Retina (tissue), 1 donor: ENCODE results near the gene AFTPH.
A peak's percentile ranks its signal among the peaks of the same experiment; 100 is the strongest.

Source experiments
- DNase-seq: peaks from one replicate; pipeline ENCODE4 v3.0.0-alpha.2; 2016

The AFTPH gene

DNA sequence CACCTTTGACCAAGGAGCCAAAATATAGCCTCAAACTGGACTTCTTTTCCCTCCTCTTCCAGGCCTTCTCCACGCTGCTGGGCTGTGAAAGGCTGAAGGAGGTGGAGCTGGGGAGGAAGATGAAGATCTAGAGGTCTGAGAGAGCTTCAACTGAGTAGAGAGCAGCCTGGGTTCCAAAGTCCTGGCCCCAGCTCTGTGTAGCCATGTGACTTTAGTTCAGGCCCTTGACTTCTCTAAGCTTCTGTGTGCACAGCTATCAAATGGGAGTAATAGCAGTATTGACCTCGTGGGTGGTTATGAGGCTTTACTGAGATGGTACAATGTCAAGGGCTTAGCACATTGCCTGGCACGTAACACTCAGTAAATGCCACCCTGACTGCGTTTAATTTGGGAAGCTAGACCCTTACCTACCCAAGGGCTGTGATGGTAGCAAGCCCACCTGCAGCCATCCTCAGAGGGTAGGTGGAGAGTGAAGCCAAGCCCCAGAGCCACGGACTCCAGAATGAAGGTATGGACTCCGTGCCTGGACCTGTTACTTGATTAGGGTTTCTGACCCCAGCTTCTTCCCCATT is 91.2 kb downstream of the AFTPH start:
- no peak for DNase-seq

DNA sequence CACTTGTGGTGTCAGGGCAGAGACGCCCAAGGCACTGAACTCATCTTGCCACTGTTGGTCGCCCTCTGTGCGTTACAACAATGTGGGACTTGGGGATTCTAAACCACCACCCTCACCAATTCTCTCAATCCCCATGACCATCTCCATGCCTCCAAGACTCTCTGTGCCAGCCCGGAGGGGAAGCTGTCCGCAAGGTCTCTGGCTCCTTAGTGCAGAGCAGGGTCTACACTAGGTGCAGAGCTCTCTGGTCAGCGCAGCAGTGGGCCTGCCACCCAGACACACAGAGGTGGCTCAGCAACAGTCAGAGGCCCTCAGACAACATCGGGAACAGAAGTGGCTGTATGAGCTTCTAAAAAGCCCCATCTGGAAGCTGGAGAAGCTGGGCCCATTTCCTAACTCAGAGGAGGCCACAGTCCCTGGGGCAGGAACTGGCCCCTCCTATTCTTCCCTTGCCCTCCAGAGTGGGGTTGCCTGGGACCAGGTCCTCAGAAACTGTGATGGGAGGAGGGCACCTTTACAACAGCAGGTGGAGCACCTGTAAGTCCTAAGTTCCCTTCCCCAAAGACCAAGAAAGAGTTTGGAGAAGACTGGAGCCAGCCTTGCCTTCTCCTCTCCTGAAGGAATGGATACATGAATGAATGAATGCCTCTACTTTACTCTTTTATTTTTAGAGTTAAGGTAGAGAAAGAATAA is 91.9 kb downstream of the AFTPH start:
- no peak for DNase-seq

DNA sequence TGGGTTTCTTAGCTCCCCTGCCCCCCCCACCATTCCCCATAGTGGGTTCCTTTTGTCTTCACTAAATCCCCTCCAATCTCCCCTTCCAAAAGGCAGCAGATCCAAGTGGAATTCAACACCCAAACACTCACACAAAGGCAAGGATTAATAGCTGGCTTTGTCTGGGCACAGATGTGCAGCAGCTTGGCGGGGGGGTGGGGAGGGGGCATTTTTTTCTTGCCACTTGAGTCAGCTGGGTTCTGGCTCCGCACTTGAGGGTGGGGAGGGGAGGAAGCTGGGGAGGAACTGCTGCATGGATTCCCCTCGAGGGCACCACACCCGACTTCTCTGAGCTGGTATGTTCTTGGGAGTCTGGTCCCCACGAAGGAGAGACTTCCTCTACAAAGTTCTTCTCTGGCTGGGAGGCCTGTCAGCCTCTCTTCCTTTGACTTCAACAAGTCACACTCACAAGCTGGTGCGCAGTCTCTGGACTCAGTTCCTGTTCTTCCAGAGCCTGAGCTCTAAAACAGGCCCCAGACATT is 93.6 kb downstream of the AFTPH start:
- DNase-seq: no peak

DNA sequence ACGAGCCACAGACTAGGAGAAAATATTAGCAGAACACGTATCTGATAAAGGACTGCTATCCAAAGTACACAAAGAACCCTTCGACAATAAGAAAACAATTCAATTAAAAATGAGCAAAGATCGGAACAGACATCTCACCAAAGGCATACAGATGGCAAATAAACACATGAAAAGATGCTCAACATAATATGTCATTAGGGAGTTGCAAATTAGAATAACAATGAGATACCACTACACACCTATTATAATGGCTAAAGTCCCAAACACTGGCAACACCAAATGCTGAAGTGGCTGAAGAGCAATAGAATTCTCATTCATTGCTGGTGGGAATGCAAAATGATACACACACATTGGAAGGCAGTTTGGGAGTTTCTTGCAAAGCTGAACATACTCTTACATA is 96.5 kb downstream of the AFTPH start:
- no peak for DNase-seq

DNA sequence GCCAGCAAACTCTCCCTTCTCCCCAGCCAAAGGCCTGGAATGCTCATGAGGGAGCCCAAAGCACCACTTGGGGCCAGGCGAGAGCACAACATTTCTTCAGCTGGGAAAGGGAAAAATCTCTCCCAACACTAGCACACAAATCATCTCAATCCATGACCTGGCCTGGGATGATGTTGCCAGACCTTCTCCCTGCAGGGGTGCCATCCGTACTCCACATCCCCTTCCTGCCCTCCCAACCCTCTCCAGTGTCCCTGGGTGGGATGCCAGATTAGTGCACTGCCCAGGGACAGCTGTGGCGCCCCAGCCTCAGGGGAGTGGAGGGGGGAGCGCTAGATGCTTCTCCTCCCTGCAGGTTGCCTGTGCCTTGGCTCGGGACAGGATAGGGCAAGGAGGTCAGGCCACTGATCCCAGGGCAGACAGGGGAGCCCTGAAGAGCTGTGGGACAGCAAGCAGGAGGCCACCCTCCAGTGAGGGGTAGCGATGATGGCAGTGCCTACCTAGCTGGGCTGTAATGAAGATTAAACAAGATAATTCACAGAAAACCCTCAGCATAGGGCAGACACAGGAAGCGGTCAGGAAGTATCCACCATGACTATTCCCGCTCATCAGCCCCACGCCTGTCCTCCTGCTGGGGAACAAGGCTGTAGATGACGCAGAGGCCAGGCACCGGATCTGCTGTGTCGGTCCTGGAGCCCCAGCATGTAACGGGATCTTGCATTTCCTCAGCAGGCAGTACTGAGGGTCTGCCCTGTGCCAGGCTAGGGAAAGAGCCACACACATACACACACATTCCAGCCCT is 98.5 kb downstream of the AFTPH start:
- no peak for DNase-seq

DNA sequence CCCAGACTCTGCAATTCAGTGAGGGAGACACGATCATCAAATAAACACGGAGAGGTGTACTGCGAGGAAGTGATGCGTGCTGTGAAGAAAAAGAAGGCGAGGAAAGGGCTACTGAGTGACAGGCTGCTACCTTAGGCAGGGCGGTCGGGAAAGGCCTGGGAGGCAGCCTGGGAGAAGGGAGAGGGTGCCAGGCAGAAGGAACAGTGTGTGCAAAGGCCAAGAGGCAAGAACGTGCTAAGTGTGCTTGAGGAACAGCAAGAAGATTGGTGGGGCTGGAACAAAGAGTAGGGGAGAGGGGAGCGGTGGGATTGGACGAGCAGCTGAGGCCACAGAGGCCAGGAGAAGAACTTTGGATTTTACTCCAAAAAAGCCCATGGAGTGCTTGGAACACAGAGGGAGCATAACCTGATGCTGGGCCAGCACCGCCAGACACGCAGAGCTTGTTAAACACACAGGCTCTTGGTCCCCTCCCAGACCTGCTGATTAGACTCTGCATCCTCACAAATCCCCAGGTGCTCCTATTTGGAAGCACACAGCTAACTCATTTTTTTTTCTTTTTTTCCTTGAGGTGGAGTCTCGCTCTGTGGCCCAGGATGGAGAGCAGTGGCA is 99.2 kb downstream of the AFTPH start:
- no peak for DNase-seq

DNA sequence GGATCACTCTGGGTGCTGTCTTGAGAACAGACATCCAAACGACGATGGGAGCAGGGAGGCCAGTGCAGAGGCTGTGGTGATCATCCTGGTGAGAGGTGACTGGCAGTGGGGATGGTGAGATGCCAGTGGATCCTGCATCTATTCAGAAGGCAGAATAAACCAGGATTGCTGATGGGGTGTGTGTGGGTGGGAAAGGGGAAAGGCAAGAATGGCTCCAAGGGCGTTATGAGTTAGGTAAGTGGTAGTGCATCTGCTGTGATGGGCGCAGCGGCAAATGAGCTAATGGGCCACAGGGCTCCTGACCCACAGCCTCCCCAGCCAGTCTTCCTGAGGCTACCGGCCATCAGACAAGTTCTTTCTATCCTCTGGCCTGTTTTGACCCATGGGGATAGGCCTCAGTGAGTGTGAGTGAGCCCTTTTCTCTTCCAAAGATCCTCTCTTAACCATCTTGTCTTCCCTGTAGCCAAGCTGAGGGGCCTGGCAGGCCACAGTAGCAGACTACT is 100.0 kb downstream of the AFTPH start:
- no peak for DNase-seq

DNA sequence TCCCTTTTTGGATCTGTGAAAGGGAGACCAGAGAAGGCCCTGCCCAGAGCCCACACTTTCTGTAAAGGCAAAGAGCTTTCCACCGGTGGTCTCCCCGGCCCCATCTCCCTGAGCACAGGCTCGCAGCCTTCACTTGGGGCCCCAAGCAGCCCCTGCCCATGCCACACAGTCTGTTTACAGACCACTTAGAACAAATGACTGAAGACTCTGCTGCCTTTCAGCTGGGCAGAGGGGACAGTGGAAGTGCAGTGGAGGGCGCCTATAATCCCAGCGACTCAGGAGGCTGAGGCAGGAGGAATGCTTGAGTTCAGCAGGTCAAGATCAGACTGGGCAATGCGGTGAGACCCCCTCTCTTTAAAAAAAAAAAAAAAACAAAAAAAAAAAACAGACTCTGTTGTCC is 100.7 kb downstream of the AFTPH start:
- DNase-seq: no peak

DNA sequence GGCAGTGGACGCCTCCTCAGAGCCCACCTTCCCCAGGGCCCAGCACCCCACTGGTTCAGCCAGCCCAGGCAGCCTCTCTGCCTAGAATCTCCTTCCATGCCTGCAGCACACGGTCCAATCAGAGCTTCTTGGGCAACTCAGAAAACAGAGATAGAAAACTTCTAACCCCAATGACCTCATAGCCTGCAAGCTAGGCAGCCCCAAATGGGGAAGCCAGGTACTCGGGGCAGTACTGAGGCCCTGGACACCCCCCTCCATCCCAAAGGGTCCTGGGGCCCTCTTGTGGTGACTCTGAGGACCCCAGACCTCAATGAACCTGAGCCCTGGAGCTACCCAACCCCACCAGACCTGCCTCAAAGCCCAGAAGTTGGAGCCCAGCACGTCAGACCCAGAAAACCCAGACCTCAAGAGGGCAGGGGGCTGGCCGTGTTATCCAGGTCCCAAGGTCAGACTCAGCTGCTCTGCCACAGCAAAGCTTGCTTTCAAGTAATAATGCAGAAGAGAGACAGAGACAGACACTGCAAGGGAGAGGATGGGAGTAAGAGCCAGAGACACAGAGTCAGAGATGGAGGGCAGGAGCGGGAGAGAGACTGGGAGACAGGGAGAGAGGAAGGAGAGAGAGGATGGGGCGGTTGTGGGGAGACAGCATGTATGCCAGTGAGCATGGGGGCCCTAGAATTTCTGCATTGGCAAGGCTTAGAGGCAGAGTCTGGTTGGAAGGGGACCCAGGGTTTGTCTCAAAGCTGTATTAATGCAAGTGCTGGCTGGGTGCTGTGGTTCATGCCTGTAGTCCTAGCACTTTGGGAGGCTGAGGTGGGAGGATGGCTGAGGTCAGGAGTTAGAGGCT is 101.4 kb downstream of the AFTPH start:
- DNase-seq: no peak

DNA sequence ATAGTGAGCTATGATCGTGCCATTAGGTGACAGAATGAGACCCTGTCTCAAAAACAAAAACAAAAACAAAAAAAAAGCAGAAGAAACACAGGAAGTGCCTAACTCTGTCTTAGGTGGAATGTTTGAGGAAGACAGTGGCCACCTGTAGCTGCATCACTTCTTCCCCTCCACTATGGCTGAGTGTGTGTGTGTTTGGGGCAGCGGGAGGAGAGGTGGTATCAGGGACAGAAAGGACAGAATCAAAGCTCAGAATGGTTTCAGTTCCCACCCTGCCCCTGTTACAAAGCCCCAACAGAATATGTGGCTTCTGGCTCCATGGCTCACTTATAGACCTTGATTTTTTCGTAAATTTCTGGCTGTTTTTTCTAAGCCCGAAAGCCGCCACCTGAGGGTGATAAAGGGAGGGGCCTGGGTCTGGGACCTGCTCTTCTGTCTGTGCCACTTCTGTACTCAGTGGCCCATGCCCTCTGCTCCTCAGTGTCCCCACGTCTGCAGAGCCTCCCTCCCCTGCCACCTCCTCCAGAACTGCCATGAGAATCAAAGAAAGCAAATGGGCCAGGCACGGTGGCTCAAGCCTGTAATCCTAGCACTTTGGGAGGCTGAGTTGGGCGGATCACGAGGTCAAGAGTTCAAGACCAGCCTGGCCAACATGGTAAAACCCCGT is 102.2 kb downstream of the AFTPH start:
- no peak for DNase-seq

DNA sequence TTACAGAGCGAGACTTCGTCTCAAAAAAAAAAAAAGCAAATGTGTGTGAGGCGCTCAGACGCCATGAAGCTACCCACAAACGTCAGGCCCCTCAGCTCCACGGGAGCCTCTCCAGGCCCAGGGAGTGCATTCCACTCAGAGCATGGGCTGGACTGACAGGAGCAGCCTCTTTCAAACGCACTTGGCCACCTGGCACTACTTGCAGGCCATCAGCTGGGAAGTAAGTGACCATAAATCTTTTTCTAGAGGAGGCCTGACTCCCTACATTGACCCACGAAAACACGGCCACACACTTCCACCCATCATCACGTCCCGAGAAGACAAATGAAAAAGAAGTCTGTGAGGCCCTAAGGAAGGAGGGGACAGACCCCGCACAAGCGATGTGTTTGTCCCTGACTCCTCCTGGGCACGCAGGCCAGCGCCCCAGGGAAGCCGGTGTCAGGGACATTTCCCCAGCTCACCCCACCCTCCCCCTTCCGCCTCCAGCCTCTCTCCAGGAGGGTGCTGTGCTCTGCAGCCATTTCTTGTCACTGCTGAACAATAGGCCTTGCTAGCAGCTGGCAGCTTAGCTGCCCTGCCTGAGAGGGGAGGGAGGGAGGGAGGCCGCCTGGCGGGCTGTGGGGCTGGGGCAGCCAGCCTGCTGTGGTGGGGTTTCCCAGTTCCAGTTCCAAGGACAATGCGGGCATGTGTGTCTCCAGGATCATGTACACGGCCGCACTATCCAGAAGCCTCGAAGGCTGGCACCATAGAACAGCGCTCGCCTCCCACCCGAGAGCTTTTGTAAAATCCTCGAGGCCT is 103.0 kb downstream of the AFTPH start:
- DNase-seq: peak; percentile 71

DNA sequence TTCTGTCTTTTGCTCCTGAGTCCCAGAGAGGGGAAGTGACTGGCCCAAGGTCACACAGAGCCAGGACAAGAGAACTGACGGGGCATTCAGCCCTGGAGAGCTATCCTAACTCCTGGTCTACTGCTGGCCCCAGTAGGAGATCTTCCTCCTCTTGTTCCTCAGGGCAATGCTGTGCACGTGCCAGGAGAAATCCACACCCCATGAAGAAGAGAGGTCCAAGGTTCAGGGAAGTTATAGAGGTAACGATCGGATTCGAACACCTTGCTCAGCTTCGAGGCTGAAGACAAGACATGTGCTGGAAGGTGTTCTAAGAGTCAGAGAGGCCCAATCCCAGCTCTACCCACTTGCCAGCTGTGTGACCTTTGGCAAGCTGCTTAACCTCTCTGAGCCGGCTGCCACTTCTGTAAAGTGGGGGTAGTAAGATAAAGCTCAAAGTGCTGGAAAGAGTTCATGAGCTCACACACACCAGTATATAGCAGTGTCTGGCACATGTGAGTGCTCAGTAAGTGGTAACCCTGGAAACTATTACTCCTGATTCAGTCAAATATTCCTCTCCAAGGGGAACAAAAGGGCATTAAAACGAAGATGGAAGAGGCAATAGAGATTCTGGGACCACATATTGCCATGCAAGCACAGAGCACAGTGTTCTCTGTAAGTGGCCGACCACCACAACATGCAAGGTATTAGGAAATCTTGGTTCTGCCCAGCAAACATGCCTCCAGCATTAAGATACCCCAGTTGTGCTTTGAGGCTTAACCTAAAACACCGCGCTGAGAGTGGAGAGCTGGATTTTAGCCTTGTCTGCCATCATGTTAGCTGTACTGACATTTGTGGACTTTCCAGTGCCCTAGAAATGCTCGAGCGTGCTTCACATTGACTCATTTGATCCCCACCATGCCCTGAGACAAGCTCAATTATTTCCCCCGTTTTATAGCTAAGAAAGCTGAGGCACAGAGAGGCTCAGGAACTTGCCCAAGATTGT is 104.0 kb downstream of the AFTPH start:
- DNase-seq: no peak

DNA sequence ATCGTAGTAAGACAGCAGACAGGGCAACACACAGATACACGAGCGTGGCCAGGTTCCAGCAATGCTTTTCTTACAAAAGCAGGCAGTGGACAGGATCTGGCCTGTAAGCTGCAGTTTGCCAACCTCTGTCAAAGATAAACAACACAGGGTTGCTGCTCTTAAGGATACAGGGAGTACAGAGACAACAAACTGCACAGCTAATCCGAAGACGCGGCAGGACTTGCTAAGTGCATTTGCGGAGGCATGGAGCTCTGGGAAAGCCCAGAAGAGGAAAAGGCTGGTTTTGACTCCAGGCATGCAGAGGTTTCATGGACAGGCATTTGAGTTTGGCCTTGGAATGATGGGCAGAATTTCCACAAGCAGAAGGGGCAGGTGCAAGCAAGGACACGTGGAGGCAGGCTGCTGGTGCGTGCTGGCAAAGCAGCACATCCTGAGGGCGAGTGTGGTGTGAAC is 105.2 kb downstream of the AFTPH start:
- no peak for DNase-seq

DNA sequence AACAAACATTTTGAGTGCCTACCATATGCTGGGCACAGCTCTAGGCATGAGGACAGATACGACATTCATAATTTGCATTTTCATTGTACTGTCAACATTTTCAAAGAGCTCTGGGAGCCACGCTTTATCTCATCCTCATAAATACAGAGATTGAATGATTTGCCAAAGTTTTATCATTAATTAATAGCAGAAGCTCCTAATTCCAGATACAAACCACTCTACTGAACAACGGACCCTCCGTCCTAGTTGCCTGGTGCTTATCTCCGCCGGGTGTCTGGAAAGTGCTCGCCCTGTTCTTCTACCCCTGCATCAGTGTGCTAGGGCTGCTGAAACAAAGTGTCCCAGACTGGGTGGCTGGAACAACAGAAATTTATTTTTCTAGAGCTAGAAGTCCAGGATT is 105.7 kb downstream of the AFTPH start:
- no peak for DNase-seq

DNA sequence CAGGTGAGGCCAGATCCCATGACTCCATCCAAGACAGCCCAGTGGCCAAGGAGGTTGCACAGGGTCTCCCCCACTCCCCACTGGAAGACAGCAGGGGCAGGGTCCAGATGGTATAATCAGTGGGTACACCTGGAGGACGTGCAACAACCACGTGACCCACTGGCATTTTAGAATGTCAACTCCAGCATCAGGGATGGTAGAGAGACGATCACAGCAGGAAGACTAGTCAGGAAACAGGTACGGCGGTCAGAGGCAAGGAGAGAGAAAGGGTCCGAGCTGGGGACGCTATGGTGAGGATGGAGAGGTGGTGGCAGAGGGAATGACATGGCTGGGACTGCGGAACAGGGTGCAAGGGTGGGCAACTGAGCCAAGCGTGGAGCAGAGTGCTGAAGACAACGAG is 106.6 kb downstream of the AFTPH start:
- DNase-seq: no peak

DNA sequence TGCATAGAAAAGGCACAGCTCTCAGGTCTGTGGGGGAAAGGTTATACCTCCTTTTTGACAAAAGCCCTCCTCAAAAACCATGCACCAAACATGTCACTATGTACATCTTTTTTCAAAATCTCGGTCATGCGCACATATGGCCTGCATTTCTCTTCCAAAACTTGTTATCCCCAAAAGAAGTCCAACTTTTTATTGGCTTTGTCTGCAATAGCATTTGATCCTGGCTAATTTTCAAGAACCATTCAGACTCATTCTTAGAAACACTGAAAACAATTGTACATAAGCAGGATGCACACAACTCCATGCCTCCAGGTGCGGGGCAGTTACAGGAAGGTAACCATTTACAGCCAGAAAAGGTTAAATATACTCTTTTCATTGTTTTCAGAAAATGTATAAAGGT is 107.6 kb downstream of the AFTPH start:
- no peak for DNase-seq

DNA sequence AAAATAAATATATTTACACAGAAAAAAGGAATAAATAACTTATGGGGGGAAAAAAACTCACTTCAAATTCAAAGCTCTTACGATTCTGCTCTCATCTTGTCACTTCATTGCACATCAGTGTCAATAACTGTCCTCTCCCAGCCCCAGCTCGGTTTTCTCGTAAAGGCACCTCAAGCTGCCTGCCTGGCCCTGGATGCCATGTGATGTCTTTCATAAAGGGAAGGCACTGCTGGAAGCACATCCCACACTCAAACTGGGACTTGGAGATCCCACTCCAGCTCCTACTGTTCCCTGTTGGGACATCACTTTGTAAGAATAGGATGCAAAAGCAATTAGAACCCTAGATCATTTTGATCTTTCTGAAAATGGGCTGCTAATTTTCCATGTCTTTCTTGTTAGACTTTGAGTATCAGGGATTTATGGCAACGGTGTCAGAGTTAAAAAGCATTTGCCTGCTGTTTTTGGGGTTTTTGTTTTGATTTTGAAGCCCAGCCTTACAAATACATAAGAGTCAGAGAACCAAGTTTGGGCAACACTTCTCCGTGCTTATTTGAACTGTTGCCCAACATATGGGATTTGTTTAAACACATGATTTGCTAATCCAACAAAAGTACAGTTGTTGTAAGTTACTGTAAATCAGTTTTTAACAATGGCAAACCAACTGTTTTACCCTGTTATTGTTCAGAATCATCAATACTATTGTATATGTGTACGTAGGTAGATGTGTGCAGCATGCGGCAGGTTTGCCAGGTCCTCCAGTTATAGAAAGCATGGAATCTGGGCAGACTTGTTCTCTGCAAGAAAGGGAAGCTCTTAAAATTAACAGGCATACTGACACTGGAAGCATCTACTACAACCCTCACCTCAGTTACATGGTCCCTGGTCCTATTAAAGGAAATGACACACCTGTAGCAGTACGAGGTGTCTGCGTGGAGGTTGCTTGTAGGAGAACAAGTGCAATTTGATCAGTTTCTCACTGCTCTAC is 109.0 kb downstream of the AFTPH start:
- DNase-seq: no peak
